HL-60/S4 treated with retinoic acid at 250 ng/mL for 4 days and 3 days (cell line): ENCODE results near the gene OR4C45.
"Not testable (repeated sequence)": the region's sequence is repeated elsewhere in the genome, so short reads cannot be mapped to it uniquely, and the experiment has no call there.

Experiments used
- in situ Hi-C: fragments of 300-500 bp; cut with MboI; formaldehyde crosslinking; loops from 2 replicates; pipeline ENCODE4 v1.7.0; 2022; ENCODE audit warnings: low sequenced_read_pairs

OR4C45 gene

GRCh38 chr11:50032574-50032973 is at the start of gene OR4C45:
OR4C45 (plus strand) TSS chr11:50032874.
- in situ Hi-C loops = no loop called here

GRCh38 chr11:49995565-49995964 is 37.1 kb upstream of the OR4C45 start:
- in situ Hi-C loops = no loop called here

- in situ Hi-C loops = no loop called here
Measured at GRCh38 chr11:50030193-50030592, 2.5 kb upstream of the OR4C45 start.

- in situ Hi-C loops = not testable (repeated sequence)
Measured at GRCh38 chr11:50036239-50036638, 3.6 kb downstream of the OR4C45 start.

GRCh38 chr11:50037251-50037650 is 4.6 kb downstream of the OR4C45 start:
- in situ Hi-C loops = no loop called here

GRCh38 chr11:50044647-50045046 is 12.0 kb downstream of the OR4C45 start:
- in situ Hi-C loops = no loop called here

GRCh38 chr11:50063056-50063455 is 30.4 kb downstream of the OR4C45 start:
- in situ Hi-C loops = not testable (repeated sequence)

- in situ Hi-C loops = no loop called here
Measured at GRCh38 chr11:50070389-50070788, 37.7 kb downstream of the OR4C45 start.

GRCh38 chr11:50071584-50072225 is 39.0 kb downstream of the OR4C45 start:
- in situ Hi-C loops = no loop called here

GRCh38 chr11:50072226-50073112 is 39.8 kb downstream of the OR4C45 start:
- in situ Hi-C loops = no loop called here

- in situ Hi-C loops = no loop called here
Measured at GRCh38 chr11:50073113-50074105, 40.7 kb downstream of the OR4C45 start.

- in situ Hi-C loops = no loop called here
Measured at GRCh38 chr11:50074161-50074560, 41.5 kb downstream of the OR4C45 start.

GRCh38 chr11:50075856-50076255 is 43.2 kb downstream of the OR4C45 start:
- in situ Hi-C loops = no loop called here

GRCh38 chr11:50077526-50077925 is 44.9 kb downstream of the OR4C45 start:
- in situ Hi-C loops = no loop called here

- in situ Hi-C loops = no loop called here
Measured at GRCh38 chr11:50078001-50078400, 45.3 kb downstream of the OR4C45 start.

GRCh38 chr11:50078946-50079345 is 46.3 kb downstream of the OR4C45 start:
- in situ Hi-C loops = not testable (repeated sequence)

- in situ Hi-C loops = no loop called here
Measured at GRCh38 chr11:50080256-50080655, 47.6 kb downstream of the OR4C45 start.
